MM.1S (cell line): ENCODE measurements around the gene GCK.

Source experiments
- DNase-seq: peaks from one replicate; pipeline ENCODE4 v3.0.0-alpha.2; 2015
- H2AFZ ChIP-seq: fragments of 300-600 bp; sonication (generic); 2 replicates; pipeline ENCODE4 v1.6.0; 2016; ENCODE audit warnings: antibody characterized with exemption, low read length
- H3F3A ChIP-seq: fragments of 300-600 bp; sonication (generic); 2 replicates; pipeline ENCODE4 v1.6.1; 2016; ENCODE audit warnings: mild to moderate bottlenecking, antibody characterized with exemption, low read length, moderate library complexity, mixed read lengths; ENCODE audit not compliant: insufficient read depth
- H3K27ac ChIP-seq: fragments of 300-600 bp; sonication (generic); 2 replicates; pipeline ENCODE4 v1.5.1; 2016; ENCODE audit warnings: mild to moderate bottlenecking, low read length
- H3K27me3 ChIP-seq: fragments of 300-600 bp; sonication (generic); replicated peaks from 2 replicates; pipeline ENCODE4 v1.6.0; 2016; ENCODE audit warnings: low read length; ENCODE audit not compliant: insufficient read depth
- H3K36me3 ChIP-seq: fragments of 300-600 bp; sonication (generic); replicated peaks from 2 replicates; pipeline ENCODE4 v1.6.1; 2016; ENCODE audit warnings: mild to moderate bottlenecking, low read length, mixed read lengths; ENCODE audit not compliant: insufficient read depth
- H3K4me1 ChIP-seq: fragments of 300-600 bp; sonication (generic); 2 replicates; pipeline ENCODE4 v1.6.1; 2016; ENCODE audit warnings: low read length, mixed read lengths
- H3K4me2 ChIP-seq: fragments of 300-600 bp; sonication (generic); 2 replicates; pipeline ENCODE4 v1.6.0; 2016; ENCODE audit warnings: low read depth, low read length
- H3K4me3 ChIP-seq: fragments of 300-600 bp; sonication (generic); 2 replicates; pipeline ENCODE4 v1.5.1; 2016; ENCODE audit warnings: low read length, mixed read lengths
- H3K79me2 ChIP-seq: fragments of 300-600 bp; sonication (generic); 2 replicates; pipeline ENCODE4 v1.6.1; 2016; ENCODE audit warnings: mixed run types, low read length, mixed read lengths
- H3K9ac ChIP-seq: fragments of 300-600 bp; sonication (generic); 2 replicates; pipeline ENCODE4 v1.6.1; 2016; ENCODE audit warnings: low read length, mixed read lengths
- H3K9me2 ChIP-seq: fragments of 300-600 bp; sonication (generic); replicated peaks from 2 replicates; pipeline ENCODE4 v1.6.1; 2016; ENCODE audit warnings: mild to moderate bottlenecking, low read length, mixed read lengths; ENCODE audit not compliant: insufficient read depth
- H3K9me3 ChIP-seq: fragments of 300-600 bp; sonication (generic); replicated peaks from 2 replicates; pipeline ENCODE4 v1.6.1; 2016; ENCODE audit warnings: mild to moderate bottlenecking, low read length, mixed read lengths; ENCODE audit not compliant: insufficient read depth
- H4K20me1 ChIP-seq: fragments of 300-600 bp; sonication (generic); 2 replicates; pipeline ENCODE4 v1.6.1; 2016; ENCODE audit warnings: mild to moderate bottlenecking, low read length, moderate library complexity, mixed read lengths; ENCODE audit not compliant: insufficient read depth
- CTCF ChIP-seq: fragments of 300-600 bp; sonication (generic); IDR thresholded peaks from 2 replicates; pipeline ENCODE4 v1.5.1; 2016; ENCODE audit warnings: antibody characterized with exemption, low read length, mixed read lengths
- EZH2 ChIP-seq: fragments of 300-600 bp; sonication (generic); optimal IDR thresholded peaks from 2 replicates; pipeline ENCODE3; 2017; ENCODE audit warnings: low read depth, mild to moderate bottlenecking, antibody characterized with exemption, low read length, mixed read lengths
- EZH2phosphoT487 ChIP-seq: fragments of 300-600 bp; sonication (generic); IDR thresholded peaks from 2 replicates; pipeline ENCODE4 v1.6.1; 2018; ENCODE audit warnings: antibody characterized with exemption, low read length

The GCK gene

GRCh38 chr7:44151956-44152355, 37.3 kb downstream of the GCK start:
- H3K9me3 ChIP-seq = no peaks in the 10 kb centered on the region
- TF ChIP-seq EZH2 (no peak), CTCF (no peak), EZH2phosphoT487 (no peak)
- H3K27me3 ChIP-seq = no peaks in the 10 kb centered on the region
- DNase-seq = no peak
- no peak overlapping the region for H3K4me2 ChIP-seq
- H3K27ac ChIP-seq = no peak overlapping the region
- H3K9me2 ChIP-seq = no peaks in the 10 kb centered on the region
- H3K9ac ChIP-seq = no peak overlapping the region
- H3F3A ChIP-seq = no peaks in the 10 kb centered on the region
- H3K79me2 ChIP-seq = no peaks in the 10 kb centered on the region
- H4K20me1 ChIP-seq = no peaks in the 10 kb centered on the region
- no peak overlapping the region for H3K4me3 ChIP-seq
- H3K4me1 ChIP-seq = no peaks in the 10 kb centered on the region
- no peaks in the 10 kb centered on the region for H3K36me3 ChIP-seq
- no peak overlapping the region for H2AFZ ChIP-seq

- H3K4me2 ChIP-seq = no peak overlapping the region
- no peaks in the 10 kb centered on the region for H3K9me2 ChIP-seq
- H3K27me3 ChIP-seq = no peaks in the 10 kb centered on the region
- H3K36me3 ChIP-seq = no peaks in the 10 kb centered on the region
- H3K79me2 ChIP-seq = no peaks in the 10 kb centered on the region
- no peak for DNase-seq
- H3F3A ChIP-seq = no peaks in the 10 kb centered on the region
- no peak overlapping the region for H2AFZ ChIP-seq
- H3K4me3 ChIP-seq = no peak overlapping the region
- no peaks in the 10 kb centered on the region for H3K4me1 ChIP-seq
- H4K20me1 ChIP-seq = no peaks in the 10 kb centered on the region
- H3K27ac ChIP-seq = no peak overlapping the region
- H3K9ac ChIP-seq = no peak overlapping the region
- no peak for TF ChIP-seq EZH2phosphoT487
- TF ChIP-seq EZH2 = no peak
- no peak for TF ChIP-seq CTCF
- no peaks in the 10 kb centered on the region for H3K9me3 ChIP-seq
Measured at GRCh38 chr7:44150966-44151941, 38.0 kb downstream of the GCK start.

- H3K9ac ChIP-seq = no peak overlapping the region
- no peaks in the 10 kb centered on the region for H3K4me1 ChIP-seq
- H4K20me1 ChIP-seq = no peaks in the 10 kb centered on the region
- no peaks in the 10 kb centered on the region for H3K27me3 ChIP-seq
- H3K36me3 ChIP-seq = no peaks in the 10 kb centered on the region
- H3K4me2 ChIP-seq = no peak overlapping the region
- no peak overlapping the region for H3K27ac ChIP-seq
- TF ChIP-seq CTCF (no peak), EZH2phosphoT487 (no peak), EZH2 (no peak)
- no peaks in the 10 kb centered on the region for H3K9me3 ChIP-seq
- H3K4me3 ChIP-seq = no peak overlapping the region
- no peaks in the 10 kb centered on the region for H3K9me2 ChIP-seq
- DNase-seq = peak; percentile 21
- no peaks in the 10 kb centered on the region for H3F3A ChIP-seq
- no peak overlapping the region for H2AFZ ChIP-seq
- no peaks in the 10 kb centered on the region for H3K79me2 ChIP-seq
Measured at GRCh38 chr7:44150466-44150832, 38.8 kb downstream of the GCK start.
